ENCODE measurements around the gene TMTC2.

The TMTC2 gene

GRCh38 chr12:82691513-82691912 lies 4.8 kb downstream of the TMTC2 start:
- H3K36me3 ChIP-seq (ENCODE audit: insufficient read depth, insufficient read length, low read length), result no peaks in the 10 kb centered on the region
- no peak overlapping the region for H3K4me3 ChIP-seq (ENCODE audit: insufficient read length, low read depth)
- peaks cover 2% of the 10 kb centered on the region for H3K4me1 ChIP-seq (ENCODE audit: insufficient read depth, insufficient read length)
- TF ChIP-seq ZNF274 (IDR thresholded peaks at IDR 0.05; ENCODE audit: low read depth, low read length), result no peak
- TF ChIP-seq YY1 (IDR thresholded peaks at IDR 0.05; ENCODE audit: insufficient read depth, insufficient read length), result no peak
- TF ChIP-seq SUZ12 (IDR thresholded peaks at IDR 0.05; ENCODE audit: extremely low read depth, insufficient read depth, insufficient read length), result no peak
- no peak for DNase-seq (ENCODE audit: low read depth, low spot score)
- H3K27me3 ChIP-seq (ENCODE audit: insufficient read depth, insufficient read length), result peaks cover 4% of the 10 kb centered on the region
- no peak overlapping the region for H3K9ac ChIP-seq (ENCODE audit: insufficient read length, low read depth)
- no peaks in the 10 kb centered on the region for H3K9me3 ChIP-seq (ENCODE audit: insufficient read depth, low read length)

GRCh38 chr12:82694276-82694675 lies 7.6 kb downstream of the TMTC2 start:
- TF ChIP-seq ZNF274 (IDR thresholded peaks at IDR 0.05; ENCODE audit: low read depth, low read length), result no peak
- TF ChIP-seq YY1 (IDR thresholded peaks at IDR 0.05; ENCODE audit: insufficient read depth, insufficient read length), result no peak
- TF ChIP-seq SUZ12 (IDR thresholded peaks at IDR 0.05; ENCODE audit: extremely low read depth, insufficient read depth, insufficient read length), result no peak
- no peak for DNase-seq (ENCODE audit: low read depth, low spot score)
- H3K9ac ChIP-seq (ENCODE audit: insufficient read length, low read depth), result no peak overlapping the region
- H3K4me3 ChIP-seq (ENCODE audit: insufficient read length, low read depth), result no peak overlapping the region
- no peaks in the 10 kb centered on the region for H3K9me3 ChIP-seq (ENCODE audit: insufficient read depth, low read length)
- H3K36me3 ChIP-seq (ENCODE audit: insufficient read depth, insufficient read length, low read length), result no peaks in the 10 kb centered on the region
- H3K27me3 ChIP-seq (ENCODE audit: insufficient read depth, insufficient read length), result no peaks in the 10 kb centered on the region
- H3K4me1 ChIP-seq (ENCODE audit: insufficient read depth, insufficient read length), result no peaks in the 10 kb centered on the region

GRCh38 chr12:82694970-82695369 lies 8.3 kb downstream of the TMTC2 start:
- TF ChIP-seq SUZ12 (IDR thresholded peaks at IDR 0.05; ENCODE audit: extremely low read depth, insufficient read depth, insufficient read length) (no peak), YY1 (IDR thresholded peaks at IDR 0.05; ENCODE audit: insufficient read depth, insufficient read length) (no peak), ZNF274 (IDR thresholded peaks at IDR 0.05; ENCODE audit: low read depth, low read length) (no peak)
- no peak overlapping the region for H3K9ac ChIP-seq (ENCODE audit: insufficient read length, low read depth)
- H3K9me3 ChIP-seq (ENCODE audit: insufficient read depth, low read length), result no peaks in the 10 kb centered on the region
- H3K4me3 ChIP-seq (ENCODE audit: insufficient read length, low read depth), result no peak overlapping the region
- no peak for DNase-seq (ENCODE audit: low read depth, low spot score)
- H3K27me3 ChIP-seq (ENCODE audit: insufficient read depth, insufficient read length), result no peaks in the 10 kb centered on the region
- H3K4me1 ChIP-seq (ENCODE audit: insufficient read depth, insufficient read length), result no peaks in the 10 kb centered on the region
- no peaks in the 10 kb centered on the region for H3K36me3 ChIP-seq (ENCODE audit: insufficient read depth, insufficient read length, low read length)

- H3K36me3 ChIP-seq (ENCODE audit: insufficient read depth, insufficient read length, low read length), result no peaks in the 10 kb centered on the region
- H3K9ac ChIP-seq (ENCODE audit: insufficient read length, low read depth), result no peak overlapping the region
- no peaks in the 10 kb centered on the region for H3K9me3 ChIP-seq (ENCODE audit: insufficient read depth, low read length)
- no peak overlapping the region for H3K4me3 ChIP-seq (ENCODE audit: insufficient read length, low read depth)
- no peaks in the 10 kb centered on the region for H3K27me3 ChIP-seq (ENCODE audit: insufficient read depth, insufficient read length)
- H3K4me1 ChIP-seq (ENCODE audit: insufficient read depth, insufficient read length), result no peaks in the 10 kb centered on the region
- TF ChIP-seq SUZ12 (IDR thresholded peaks at IDR 0.05; ENCODE audit: extremely low read depth, insufficient read depth, insufficient read length) (no peak), YY1 (IDR thresholded peaks at IDR 0.05; ENCODE audit: insufficient read depth, insufficient read length) (no peak), ZNF274 (IDR thresholded peaks at IDR 0.05; ENCODE audit: low read depth, low read length) (no peak)
- DNase-seq (ENCODE audit: low read depth, low spot score), result no peak
These were observed 8.8 kb downstream of the TMTC2 start for GRCh38 chr12:82695531-82695930.

- no peaks in the 10 kb centered on the region for H3K36me3 ChIP-seq (ENCODE audit: insufficient read depth, insufficient read length, low read length)
- no peaks in the 10 kb centered on the region for H3K4me1 ChIP-seq (ENCODE audit: insufficient read depth, insufficient read length)
- H3K4me3 ChIP-seq (ENCODE audit: insufficient read length, low read depth), result no peak overlapping the region
- no peaks in the 10 kb centered on the region for H3K27me3 ChIP-seq (ENCODE audit: insufficient read depth, insufficient read length)
- no peak for TF ChIP-seq SUZ12 (IDR thresholded peaks at IDR 0.05; ENCODE audit: extremely low read depth, insufficient read depth, insufficient read length)
- H3K9me3 ChIP-seq (ENCODE audit: insufficient read depth, low read length), result no peaks in the 10 kb centered on the region
- no peak overlapping the region for H3K9ac ChIP-seq (ENCODE audit: insufficient read length, low read depth)
- DNase-seq (ENCODE audit: low read depth, low spot score), result no peak
These were observed 9.8 kb downstream of the TMTC2 start for GRCh38 chr12:82696543-82696942.

- DNase-seq (ENCODE audit: low read depth, low spot score), result no peak
- no peaks in the 10 kb centered on the region for H3K9me3 ChIP-seq (ENCODE audit: insufficient read depth, low read length)
These were observed 12.2 kb downstream of the TMTC2 start for GRCh38 chr12:82698708-82699564.

GRCh38 chr12:82705774-82706173 lies 19.1 kb downstream of the TMTC2 start:
- TF ChIP-seq YY1 (IDR thresholded peaks at IDR 0.05; ENCODE audit: insufficient read depth, insufficient read length) (no peak), ZNF274 (IDR thresholded peaks at IDR 0.05; ENCODE audit: low read depth, low read length) (no peak), SUZ12 (IDR thresholded peaks at IDR 0.05; ENCODE audit: extremely low read depth, insufficient read depth, insufficient read length) (no peak)
- Histone ChIP-seq H3K36me3 (ENCODE audit: insufficient read depth, insufficient read length, low read length) (no peaks in the 10 kb centered on the region), H3K4me1 (ENCODE audit: insufficient read depth, insufficient read length) (peaks cover 4% of the 10 kb centered on the region), H3K4me3 (ENCODE audit: insufficient read length, low read depth) (no peak overlapping the region), H3K9ac (ENCODE audit: insufficient read length, low read depth) (no peak overlapping the region), H3K27me3 (ENCODE audit: insufficient read depth, insufficient read length) (no peaks in the 10 kb centered on the region), H3K9me3 (ENCODE audit: insufficient read depth, low read length) (no peaks in the 10 kb centered on the region)
- DNase-seq (ENCODE audit: low read depth, low spot score), result no peak

More at GRCh38 chr12:82698708-82699564, 12.2 kb downstream of the TMTC2 start:
- no peak overlapping the region for H3K9ac ChIP-seq (ENCODE audit: insufficient read length, low read depth)
- no peaks in the 10 kb centered on the region for H3K27me3 ChIP-seq (ENCODE audit: insufficient read depth, insufficient read length)
- H3K4me3 ChIP-seq (ENCODE audit: insufficient read length, low read depth), result no peak overlapping the region
- TF ChIP-seq YY1 (IDR thresholded peaks at IDR 0.05; ENCODE audit: insufficient read depth, insufficient read length), result no peak
- no peak for TF ChIP-seq SUZ12 (IDR thresholded peaks at IDR 0.05; ENCODE audit: extremely low read depth, insufficient read depth, insufficient read length)
- no peak for TF ChIP-seq ZNF274 (IDR thresholded peaks at IDR 0.05; ENCODE audit: low read depth, low read length)
- H3K4me1 ChIP-seq (ENCODE audit: insufficient read depth, insufficient read length), result no peaks in the 10 kb centered on the region
- no peaks in the 10 kb centered on the region for H3K36me3 ChIP-seq (ENCODE audit: insufficient read depth, insufficient read length, low read length)
